Activated CD8-positive, alpha-beta memory T cell treated with anti-CD3 and anti-CD28 coated beads, Interleukin-2, amount 50 U/mL, for 4 hours (primary cell): ENCODE data around the gene NEIL1.
"Not testable (repeated sequence)": the region's sequence is repeated elsewhere in the genome, so short reads cannot be mapped to it uniquely, and the experiment has no call there.

Source experiments
- DNase-seq: peaks from one replicate; pipeline ENCODE4 v3.0.0-alpha.2; 2020

The NEIL1 gene, protein sequence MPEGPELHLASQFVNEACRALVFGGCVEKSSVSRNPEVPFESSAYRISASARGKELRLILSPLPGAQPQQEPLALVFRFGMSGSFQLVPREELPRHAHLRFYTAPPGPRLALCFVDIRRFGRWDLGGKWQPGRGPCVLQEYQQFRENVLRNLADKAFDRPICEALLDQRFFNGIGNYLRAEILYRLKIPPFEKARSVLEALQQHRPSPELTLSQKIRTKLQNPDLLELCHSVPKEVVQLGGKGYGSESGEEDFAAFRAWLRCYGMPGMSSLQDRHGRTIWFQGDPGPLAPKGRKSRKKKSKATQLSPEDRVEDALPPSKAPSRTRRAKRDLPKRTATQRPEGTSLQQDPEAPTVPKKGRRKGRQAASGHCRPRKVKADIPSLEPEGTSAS

DNA sequence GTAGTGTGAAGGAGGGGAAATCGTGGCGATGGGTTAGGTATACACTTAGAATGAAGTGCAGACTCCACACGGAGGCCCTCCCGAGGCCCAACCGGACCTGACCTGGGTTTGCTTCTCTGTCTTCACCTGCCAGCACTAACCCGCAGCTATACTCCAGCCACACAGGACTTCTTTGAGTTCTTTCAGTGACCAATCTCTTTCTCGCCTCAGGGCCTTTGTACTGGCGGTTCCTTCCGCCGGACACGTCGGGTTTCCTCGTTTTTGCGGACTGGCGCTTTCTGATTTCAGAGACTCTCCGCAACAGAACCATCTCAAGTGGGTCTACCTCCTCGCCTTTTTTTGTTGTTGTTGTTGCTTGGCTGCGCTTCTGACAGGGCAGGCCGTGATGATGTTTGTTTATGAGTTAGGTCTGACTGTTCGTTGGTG is at the start of gene NEIL1:
Gene NEIL1, plus strand, starts transcription at position 244 of the 426 bp plus-strand sequence. CDS start 1,867 bp downstream, outside the sequence.
- no peak for DNase-seq

DNA sequence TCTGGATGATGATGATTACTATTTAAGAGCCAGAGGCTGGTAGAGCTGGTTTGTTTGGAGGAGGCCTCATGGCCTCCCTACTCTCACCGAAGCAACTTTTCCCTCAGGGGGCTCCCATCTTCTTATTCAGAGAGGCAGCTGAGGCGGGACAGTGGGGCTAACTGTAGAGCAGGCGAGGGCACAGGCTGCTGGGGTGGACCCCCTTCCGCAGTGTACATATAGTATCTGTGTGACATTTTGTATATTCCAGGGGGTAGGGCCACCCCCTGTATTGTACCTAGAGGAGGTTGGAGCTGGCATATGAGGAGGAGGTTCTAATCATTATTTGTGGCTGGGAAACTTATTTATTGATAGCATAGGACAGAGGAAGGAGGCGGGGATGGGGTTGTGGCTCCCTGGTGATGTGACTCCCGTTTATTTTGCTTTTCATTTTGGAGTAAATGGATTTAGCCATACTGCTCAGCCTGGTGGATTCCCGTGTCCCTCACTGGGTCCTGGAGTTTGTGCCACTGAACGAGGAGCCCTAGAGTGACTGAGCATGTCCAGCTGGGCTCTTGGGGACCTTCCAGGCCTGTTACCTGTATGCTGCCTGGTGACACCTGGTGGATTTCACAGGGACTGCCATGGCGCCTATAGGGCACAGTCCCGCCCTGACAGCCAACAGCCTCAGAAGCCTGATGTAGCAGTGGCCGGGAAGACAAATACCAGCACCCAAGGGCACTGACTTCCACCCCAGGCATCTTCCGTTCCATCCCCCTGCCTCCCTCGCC is 48.1 kb upstream of the NEIL1 start:
- not testable (repeated sequence) for DNase-seq

DNA sequence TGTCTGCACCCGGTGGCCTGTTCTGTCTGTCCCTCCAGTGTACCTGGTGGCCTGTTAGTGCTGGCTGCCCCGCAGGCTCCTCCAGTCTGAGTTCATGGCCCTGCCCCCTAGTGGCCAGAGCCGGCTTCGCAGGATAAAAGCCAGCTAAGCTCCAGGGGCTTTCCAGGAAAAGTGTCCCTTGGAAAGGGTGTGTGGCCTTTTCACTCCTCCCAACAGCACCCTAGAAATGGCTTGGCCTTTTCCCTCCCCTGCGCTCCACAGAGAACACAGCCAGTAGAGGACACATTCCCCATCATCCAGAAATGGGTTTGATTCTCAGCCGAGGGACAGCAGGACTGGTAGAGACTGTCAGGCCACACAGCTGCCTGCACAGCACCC is 47.5 kb upstream of the NEIL1 start:
- DNase-seq: peak; percentile 67

DNA sequence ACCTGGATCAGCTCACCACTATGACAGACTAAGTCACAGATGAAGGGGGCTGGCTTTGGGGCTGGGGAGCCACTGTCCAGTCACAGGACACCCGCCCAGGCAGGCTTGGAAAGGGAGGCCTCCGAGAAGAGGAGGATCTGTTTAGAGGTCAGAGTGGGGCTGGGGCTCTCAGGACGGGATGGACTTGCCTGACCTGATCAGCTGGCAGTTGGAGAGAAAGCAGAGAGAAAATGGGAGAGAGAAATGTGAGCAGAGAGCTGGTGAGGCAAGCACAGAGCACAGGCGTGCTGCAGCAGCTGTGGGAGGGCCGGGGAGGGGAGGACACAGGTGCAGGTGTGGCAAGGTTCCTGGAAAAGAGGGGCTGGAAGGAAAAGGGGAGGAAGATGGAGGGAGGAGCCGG is 46.8 kb upstream of the NEIL1 start:
- DNase-seq: not testable (repeated sequence)

DNA sequence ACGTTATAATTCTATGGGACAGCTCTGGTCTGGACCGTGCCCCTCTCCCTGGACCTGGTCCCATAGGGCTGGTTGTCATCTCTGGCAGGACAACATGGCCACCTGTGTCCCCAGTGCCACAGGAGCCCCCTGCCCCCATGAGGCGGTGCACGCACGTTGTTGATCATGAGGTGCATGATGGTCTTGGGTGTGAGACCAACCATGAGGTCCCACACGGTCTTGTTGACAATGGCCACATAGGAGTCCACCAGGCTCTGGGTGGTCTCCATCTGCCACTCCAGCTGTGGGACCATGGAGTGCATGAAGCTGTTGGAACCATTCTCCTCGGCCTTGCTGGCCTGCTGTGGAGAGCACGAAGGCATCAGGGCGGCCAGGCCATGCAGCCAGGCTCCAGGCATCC is 44.5 kb upstream of the NEIL1 start:
- DNase-seq: no peak

DNA sequence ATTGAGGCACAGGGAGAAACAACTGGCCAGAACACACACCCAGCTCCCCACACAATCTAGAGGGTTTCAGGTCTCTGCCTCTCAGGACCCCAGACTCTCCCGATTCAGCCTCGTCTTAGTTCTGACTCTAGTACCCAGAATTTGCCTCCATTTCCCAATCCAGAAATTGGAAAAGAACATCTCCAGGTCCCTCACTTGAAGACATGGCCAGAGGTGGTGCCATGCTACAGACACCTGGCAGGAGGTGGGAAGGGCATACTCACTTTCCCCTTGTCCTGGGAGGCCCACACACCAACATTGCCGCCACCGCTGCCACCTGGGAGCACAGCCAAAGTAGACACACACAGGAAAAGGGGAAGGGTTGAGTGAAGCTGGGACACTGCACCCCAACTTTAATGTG is 44.1 kb upstream of the NEIL1 start:
- DNase-seq: not testable (repeated sequence)

DNA sequence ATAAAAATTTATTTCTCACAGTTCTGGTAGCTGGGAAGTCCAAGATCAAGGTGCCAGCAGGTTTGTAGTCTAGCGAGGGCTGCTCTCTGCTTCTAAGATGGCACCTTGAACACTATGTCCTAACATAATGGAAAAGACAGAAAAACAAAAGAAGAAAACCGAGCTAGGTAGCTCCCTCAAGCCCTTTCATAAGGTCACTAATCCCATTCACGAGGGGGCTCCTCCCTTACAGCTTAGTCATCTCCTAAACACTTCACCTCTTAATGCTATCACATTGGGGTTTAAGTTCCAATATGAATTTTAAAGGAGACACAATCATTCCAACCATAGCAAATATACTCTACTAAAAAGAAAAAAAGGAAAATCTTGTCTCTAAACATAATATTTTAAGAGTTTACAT is 40.7 kb upstream of the NEIL1 start:
- DNase-seq: no peak

DNA sequence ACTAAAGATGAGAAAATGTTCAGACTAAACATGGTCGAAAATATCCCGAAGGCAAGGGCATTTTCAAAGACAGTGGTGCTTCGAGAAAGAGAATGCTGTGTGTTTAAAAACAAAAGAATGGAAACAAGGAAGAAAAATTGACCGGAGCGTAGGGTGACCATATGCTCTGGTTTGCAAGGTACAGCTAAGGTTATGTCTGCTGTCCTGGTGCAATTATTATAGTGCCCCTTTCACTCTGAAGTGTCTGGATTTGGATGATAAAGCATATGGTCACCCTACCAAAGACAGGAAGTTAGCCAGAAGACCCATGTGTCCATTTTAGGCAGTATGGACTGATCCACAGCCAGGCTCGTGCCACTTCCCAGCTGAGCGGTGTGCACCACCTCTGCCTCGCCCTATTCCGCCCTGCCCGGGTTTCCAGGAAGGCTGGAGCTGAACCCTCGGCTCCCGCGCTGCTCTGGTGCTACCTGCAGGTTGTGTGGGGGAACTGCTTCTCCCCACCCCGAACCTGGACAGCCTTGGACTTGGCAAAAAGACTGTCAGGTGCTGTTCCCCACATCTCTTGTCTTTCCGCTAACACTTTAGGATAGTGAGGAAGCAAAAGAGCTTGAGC is 39.0 kb upstream of the NEIL1 start:
- no peak for DNase-seq

DNA sequence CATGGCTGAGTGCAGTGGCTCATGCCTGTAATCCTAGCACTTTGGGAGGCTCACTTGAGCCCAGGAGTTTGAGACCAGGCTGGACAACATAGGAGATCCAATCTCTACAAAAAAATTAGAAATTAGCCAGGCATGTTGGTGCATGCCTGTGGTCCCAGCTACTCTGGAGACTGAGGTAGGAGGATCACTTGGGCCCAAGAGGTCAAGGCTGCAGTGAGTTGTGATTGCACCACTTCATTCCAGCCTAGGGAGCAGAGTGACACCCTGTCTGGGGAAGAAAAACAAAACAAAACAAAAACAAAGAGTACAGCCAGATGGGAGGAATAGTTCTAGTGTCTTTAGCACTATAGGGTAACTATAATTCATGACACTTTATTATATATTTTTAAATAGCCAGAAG is 37.1 kb upstream of the NEIL1 start:
- DNase-seq: no peak

DNA sequence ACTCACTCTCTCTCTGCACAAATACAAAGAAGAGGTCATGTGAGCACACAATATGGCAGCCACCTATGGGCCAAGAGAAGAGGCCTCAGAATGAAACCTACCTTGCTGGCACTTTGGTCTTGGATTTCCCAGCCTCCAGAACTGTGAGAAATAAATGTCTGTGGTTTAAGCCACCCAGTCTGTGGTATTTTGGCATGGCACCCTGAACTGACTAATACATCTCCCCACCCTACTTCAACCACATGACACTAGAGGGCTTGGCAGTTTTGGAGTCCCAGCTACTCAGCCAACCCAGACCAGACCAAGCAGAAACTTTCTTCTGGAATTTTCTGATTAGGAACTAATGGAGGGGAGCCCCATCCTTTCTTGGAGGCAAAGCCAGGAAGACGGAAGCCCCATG is 34.3 kb upstream of the NEIL1 start:
- DNase-seq: not testable (repeated sequence)

DNA sequence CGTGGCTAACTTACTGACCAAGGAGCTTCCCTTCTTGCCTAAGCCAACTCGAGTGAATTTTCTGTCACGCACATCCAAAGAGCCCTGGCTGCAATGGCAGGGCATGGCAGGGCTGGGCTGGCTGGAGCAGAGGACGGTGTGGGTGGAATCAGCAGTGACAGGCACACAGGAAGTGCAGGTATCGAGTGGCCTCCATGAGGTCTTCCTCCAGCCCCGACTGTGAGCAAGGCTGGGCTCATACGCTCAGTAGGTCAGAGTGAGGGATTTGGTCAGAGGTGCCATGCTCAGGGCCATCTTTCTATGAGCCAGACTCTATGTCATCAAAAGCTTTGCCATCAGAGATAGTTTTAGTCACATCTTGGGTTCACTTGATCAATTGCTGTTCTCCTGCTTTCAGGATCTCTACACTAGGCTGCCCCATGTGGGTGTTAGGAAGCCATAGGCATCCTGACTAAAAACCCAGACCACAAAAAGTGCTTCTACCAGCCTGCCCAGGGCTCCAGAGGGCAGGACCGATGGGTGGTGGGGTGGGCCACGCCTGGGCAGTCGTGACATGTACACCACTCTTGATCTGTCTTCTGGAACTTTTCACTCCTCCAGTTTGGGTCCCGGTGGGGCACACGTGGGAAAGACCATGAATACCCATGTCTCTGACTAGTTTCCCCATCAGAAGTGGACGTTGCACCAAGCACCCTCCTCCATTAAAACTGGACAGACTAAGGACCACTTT is 33.6 kb upstream of the NEIL1 start:
- DNase-seq: no peak

DNA sequence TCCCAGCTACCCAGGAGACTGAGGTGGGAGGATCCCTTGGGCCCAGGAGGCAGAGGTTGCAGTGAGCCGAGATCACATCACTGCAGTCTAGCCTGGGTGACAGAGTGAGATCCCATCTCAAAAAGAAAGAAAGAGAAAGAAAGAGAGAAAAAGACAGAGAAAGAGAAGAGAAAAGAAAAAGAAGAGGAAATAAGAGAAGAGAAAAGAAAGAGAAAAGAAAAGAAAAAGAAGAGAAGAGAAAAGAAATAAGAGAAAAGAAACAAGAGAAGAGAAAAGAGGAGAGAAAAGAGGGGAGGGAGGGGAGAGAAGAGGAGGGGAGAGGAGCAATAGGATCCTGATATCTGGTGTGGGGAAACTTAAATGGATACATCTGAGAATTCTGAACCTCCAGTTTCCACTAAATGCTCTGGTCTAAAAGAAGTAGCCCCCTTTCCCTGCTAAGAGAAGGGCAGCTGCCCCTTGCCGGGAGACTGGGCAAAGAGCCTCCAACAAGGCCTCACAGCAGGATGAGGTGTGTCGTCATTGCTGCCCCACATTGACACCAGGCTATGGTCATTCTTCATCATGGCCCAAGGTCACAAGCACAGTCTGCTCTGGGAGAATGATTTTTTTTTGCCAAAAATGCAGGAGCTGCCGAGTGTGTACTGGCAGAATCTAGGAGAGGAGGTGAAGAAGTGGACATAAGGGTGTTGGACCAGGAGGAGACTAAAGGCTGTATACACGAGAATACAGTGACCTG is 32.1 kb upstream of the NEIL1 start:
- DNase-seq: no peak

DNA sequence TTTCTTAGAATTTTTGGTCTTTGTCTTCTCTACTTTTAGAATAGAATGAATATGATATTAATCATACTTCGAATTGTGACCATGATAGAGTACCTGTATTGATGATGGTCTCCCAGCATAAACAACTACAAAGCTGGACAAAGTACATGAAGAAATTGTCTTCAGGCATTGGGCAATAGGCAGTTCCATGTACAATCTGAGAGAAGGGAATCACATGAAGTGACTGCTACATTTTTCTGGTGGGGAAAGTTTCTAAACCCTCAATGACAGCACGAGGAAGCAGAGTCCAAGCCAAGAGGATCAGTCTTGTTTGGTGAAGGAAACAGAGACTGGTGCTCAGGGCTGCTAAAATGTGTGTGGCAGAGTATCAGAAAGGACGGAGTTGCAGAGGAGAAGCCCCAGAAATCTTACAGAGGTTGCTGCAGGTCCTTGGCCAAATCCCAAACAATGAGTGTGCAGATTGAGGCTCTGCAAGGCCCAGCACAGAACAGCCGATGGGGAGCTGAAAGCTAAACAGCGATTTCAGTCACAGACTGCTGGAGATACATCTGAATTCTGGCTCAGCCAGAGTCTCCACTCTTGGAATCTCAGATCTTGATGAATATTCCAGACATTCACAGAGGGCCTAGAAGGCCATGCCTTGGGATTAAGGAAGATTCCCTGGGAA is 27.5 kb upstream of the NEIL1 start:
- not testable (repeated sequence) for DNase-seq

DNA sequence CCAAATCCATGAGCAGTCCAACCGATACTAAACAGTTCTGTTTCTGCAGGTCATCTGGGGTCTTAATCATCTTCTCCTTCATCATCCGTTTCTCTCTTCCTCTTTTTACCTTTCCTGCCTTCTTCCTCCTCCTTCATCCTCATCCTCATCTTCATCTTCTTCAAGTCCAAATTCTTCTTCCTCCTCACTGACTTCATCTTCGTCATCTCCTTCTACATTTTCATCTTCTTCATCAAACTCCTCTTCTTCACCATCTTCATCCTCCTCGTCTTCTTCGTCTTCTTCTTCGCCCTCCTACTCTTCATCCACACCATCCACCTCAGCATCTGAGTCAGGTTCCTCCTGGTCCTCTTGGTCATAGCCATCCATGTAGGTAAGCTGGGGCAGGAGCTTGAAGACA is 25.1 kb upstream of the NEIL1 start:
- no peak for DNase-seq

DNA sequence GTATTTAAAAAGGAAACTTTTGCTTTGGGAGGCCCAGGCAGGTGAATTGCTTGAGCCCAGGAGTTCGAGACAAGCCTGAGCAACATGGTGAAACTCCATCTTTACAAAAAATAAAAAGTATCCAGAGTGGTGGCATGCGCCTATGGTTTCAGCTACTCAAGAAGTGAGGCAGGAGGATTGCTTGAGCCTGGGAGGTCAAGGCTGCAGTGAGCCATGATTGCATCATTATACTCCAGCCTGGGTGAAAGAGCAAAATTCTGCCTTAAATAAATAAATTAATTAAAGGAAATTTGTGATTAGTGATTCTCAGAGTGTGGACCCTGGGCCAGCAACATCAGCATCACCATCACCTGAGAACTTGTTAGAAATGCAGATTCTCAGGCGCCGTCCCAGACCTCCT is 20.9 kb upstream of the NEIL1 start:
- no peak for DNase-seq

DNA sequence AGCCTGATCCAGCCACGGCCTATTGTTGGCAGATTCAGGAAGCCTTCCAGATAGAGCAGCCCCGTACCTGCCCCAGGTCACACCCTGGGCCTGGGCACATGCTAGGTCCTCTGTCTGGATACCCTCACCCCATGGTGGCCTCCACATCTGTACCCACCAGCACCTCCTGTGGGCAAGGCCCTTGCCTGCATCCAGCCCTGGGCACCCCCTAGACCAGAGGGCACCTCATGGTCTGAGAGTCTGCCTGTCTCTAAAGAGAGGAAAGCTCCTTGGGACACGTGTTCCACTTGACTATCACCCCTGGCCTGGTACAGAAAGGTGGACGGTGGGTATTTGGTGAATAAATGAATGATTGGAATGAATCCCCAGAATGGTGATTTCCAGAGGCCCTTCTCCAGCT is 19.8 kb upstream of the NEIL1 start:
- DNase-seq: no peak

DNA sequence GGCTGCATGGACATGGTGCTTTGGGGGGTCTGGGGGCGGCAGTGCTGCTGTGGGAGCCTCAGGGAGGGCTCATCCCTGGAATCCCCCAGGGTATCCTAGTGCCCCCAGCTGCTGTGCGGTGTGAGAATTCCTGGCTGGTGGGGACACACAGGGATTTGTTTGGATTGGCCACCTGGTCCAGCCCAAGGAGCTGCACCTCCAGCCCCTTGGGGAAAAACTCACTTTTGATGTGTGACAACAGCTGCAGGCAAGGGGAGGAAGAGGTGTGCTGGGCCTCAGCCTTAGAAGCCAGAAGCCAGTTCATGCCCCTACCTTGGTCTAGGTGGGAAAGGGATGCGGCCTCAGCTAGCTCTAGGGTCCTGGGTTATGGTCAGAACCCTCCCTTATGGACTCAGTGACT is 19.3 kb upstream of the NEIL1 start:
- DNase-seq: no peak

DNA sequence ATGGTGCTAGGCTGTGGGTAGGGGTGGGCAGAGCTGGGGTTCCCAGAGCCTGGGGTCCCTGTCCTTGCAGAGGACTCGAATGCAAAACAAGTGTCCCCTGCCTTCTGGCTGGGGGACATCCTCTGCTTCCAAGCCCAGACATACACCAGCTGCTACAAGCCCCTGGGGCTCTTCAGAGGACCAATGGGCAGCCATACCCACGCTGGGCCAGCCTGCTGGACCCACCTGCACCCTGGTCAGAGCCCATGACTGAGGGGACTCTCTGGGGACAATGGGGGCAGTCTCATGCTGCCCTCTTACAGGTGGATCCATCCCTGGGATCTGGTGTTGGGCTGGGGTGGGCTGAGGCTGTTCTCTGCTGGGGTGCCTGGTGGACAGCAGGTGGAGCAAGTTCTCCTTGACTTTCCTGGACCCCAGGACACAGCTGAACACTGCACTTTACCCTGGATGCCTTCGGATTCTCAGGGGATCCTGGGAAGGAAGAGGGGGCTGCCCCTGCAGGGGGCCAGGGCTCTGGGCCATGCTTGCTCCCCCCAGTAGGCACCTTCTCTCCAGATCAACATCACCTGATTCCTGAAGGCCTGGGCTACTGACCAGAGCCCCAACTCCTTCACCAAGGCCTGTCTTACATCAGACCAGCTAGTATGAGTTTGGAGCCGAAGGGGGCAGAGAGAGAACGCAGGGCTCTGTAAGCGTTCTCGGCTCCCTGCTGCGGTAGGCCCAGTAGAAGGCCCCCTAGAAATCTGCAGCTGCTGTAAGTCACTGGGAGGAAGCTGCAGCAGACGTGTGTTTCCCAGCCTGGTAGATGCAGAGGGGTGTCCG is 18.1 kb upstream of the NEIL1 start:
- no peak for DNase-seq

DNA sequence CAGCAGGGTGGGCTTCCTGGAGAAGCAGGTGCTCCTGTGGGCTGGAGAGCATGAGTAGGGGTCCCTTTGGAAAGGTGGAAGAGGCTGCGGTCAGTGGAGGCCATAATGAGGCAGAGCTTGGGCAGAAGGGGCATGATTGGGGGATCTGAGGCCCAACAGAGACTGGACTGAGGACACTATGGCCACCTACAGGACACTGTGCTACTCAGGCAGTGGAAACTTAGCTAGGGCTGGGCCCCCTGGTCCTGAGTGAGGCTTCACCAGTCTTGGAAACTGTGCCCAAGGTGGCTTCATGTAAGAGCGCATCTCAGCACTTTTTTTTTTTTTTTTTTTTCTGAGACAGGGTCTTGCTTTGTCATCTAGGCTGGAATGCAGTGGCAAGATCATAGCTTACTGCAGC is 17.3 kb upstream of the NEIL1 start:
- no peak for DNase-seq

DNA sequence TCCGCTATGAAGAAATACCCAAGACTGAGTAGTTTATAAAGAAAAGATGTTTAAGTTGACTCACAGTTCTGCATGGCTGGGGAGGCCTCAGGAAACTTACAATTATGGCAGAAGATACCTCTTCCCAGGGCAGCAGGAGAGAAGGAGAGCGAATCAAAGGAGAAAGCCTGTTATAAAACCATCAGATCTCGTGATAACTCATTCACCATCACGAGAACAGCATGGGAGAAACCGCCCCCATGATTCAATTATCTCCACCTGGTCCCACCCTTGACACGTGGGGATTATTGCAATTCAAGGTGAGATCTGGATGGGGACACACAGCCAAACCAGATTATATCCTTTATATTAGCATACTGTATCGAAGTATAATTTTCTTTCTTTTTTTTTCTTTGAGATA is 14.7 kb upstream of the NEIL1 start:
- DNase-seq: not testable (repeated sequence)
